GM06990 (cell line): ENCODE data around the gene TTLL12.

Experiments
- DNase-seq: peaks from one replicate; pipeline ENCODE4 v3.0.0-alpha.2; 2011; ENCODE audit not compliant: insufficient read length; ENCODE audit errors: extremely low read depth
- H3K27me3 ChIP-seq: replicated peaks from 2 replicates; pipeline ENCODE4 v1.6.0; 2011; ENCODE audit warnings: low read length; ENCODE audit not compliant: control insufficient read depth, insufficient read depth
- H3K36me3 ChIP-seq: 2 replicates; pipeline ENCODE4 v1.5.1; 2011; ENCODE audit warnings: low read length; ENCODE audit not compliant: control insufficient read depth, insufficient read depth
- H3K4me3 ChIP-seq: replicated peaks from 2 replicates; pipeline ENCODE4 v1.5.1; 2011; ENCODE audit warnings: low read depth, mild to moderate bottlenecking, control low read depth, low read length
- CTCF ChIP-seq: IDR thresholded peaks from 2 replicates; pipeline ENCODE4 v1.5.1; 2011; ENCODE audit warnings: low read length, control low read depth, mild to moderate bottlenecking, inconsistent platforms; ENCODE audit not compliant: insufficient read depth, poor library complexity, severe bottlenecking

The TTLL12 gene

GRCh38 chr22:43186272-43187170, at the start of gene TTLL12:
TSS of gene TTLL12 (minus strand) at chr22:43187134. CDS start at chr22:43187069, 65 bp downstream.
- peaks cover 7% of the 10 kb centered on the region for H3K36me3 ChIP-seq
- no peak for TF ChIP-seq CTCF
- peak within 1 kb of the TSS; percentile 80 for H3K4me3 ChIP-seq
- DNase-seq, result peak; percentile 71
- H3K27me3 ChIP-seq, result no peaks in the 10 kb centered on the region

- no peak for DNase-seq
- TF ChIP-seq CTCF, result no peak
- Histone ChIP-seq H3K4me3 (no peak overlapping the region), H3K36me3 (no peaks in the 10 kb centered on the region), H3K27me3 (peaks cover 2% of the 10 kb centered on the region)
These were observed 48.8 kb upstream of the TTLL12 start for GRCh38 chr22:43235445-43236409.

- TF ChIP-seq CTCF, result no peak
- no peak for DNase-seq
- H3K36me3 ChIP-seq, result no peaks in the 10 kb centered on the region
These were observed 47.5 kb upstream of the TTLL12 start for GRCh38 chr22:43234264-43234988.

GRCh38 chr22:43233529-43233928, 46.6 kb upstream of the TTLL12 start:
- DNase-seq, result no peak
- peaks cover 2% of the 10 kb centered on the region for H3K27me3 ChIP-seq
- H3K4me3 ChIP-seq, result no peak overlapping the region
- no peaks in the 10 kb centered on the region for H3K36me3 ChIP-seq
- TF ChIP-seq CTCF, result no peak

More at GRCh38 chr22:43234264-43234988, 47.5 kb upstream of the TTLL12 start:
- H3K27me3 ChIP-seq, result peaks cover 2% of the 10 kb centered on the region
- no peak overlapping the region for H3K4me3 ChIP-seq

GRCh38 chr22:43232445-43232844, 45.5 kb upstream of the TTLL12 start:
- peaks cover 2% of the 10 kb centered on the region for H3K27me3 ChIP-seq
- H3K36me3 ChIP-seq, result no peaks in the 10 kb centered on the region
- TF ChIP-seq CTCF, result no peak
- DNase-seq, result no peak
- no peak overlapping the region for H3K4me3 ChIP-seq
